SH-SY5Y (cell line): ENCODE measurements around the gene INTS7.

Source experiments
- GATA2 ChIP-seq: IDR thresholded peaks from 2 replicates; pipeline ENCODE4 v1.6.1; 2011; ENCODE audit warnings: mild to moderate bottlenecking, low read depth, low read length
- GATA3 ChIP-seq: IDR thresholded peaks from 2 replicates; pipeline ENCODE4 v1.6.1; 2011; ENCODE audit warnings: low read depth, mild to moderate bottlenecking, low read length, moderate library complexity

DNA sequence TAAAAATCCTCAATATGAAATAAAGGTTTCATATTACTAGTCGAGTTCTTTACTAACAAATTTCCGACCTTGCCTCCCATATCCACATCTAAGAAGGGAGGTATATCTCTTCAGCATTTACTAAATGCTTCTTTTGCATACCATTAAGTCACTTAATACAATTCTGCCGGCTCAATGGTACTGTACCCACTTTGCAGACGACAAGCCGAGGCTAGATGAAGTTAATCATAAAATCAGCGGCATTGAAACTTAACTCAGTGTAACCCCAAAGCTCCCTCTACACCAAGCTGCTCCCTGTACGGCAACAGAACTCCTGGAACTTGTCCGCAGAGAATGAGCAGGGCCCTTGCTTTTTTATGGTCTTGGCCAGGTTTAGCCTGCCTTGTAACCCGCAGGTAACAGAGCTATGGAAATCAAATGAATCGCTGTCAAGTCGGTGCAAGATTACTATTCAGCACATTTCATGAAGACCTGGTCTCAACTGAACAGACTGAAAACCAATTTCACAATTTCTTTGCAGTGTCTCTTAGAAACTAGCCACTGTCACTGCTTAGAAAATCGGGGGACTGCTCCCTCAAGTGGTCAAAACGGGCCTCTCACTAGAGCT, 738 bp downstream of the INTS7 start:
- TF ChIP-seq GATA2 (no peak), GATA3 (no peak)
